ENCODE data around the gene PRORP.
"Not testable (repeated sequence)": the region's sequence is repeated elsewhere in the genome, so short reads cannot be mapped to it uniquely, and the experiment has no call there.

Gene PRORP

GRCh38 chr14:35138585-35138984 is 16.2 kb downstream of the PRORP start:
- DNase-seq (ENCODE audit: low read depth), result no peak

GRCh38 chr14:35140718-35141581 is 18.6 kb downstream of the PRORP start:
- no peak for DNase-seq (ENCODE audit: low read depth)

GRCh38 chr14:35144029-35144428 is 21.7 kb downstream of the PRORP start:
- DNase-seq (ENCODE audit: low read depth), result no peak

DNA sequence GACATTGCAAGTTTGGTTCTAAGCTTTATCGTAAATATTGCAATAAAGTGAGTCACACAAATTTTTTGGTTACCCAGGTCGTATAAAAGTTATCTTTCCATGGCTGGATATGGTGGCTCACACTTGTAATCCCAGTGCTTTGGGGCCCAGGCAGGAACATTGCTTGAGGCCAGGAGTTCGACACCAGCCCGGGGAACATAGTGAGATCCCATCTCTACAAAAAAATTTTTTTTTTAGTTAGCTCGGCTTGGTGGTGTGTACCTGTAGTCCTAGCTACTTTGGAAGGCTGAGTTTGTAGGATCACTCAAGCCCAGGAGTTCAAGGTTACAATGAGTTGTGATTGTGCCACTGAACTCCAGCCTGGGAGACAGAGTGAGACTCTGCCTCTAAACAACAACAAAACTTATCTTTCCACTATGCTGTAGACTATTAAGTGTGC is 24.4 kb downstream of the PRORP start:
- no peak for DNase-seq (ENCODE audit: low read depth)

- no peak for DNase-seq (ENCODE audit: low read depth)
Measured at GRCh38 chr14:35147186-35147585, 24.8 kb downstream of the PRORP start.

GRCh38 chr14:35147711-35148110 is 25.4 kb downstream of the PRORP start:
- DNase-seq (ENCODE audit: low read depth), result no peak

DNA sequence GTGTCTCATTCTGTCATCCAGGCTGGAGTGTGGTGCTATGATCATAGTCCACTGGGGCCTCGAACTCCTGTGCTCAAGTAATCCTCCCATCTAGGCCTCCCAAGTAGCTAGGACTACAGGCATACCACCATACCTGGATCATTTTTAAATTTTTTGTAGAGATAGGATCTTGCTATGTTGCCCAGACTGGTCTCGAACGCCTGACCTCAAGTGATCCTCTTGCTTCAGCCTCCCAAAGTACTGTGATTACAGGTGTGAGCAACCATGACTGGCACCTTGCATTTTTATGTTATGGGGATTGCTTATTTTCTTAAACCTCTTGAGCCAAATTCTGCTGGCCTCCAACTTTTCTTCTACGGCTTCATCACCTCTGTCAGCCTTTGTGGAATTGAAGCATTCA is 26.9 kb downstream of the PRORP start:
- no peak for DNase-seq (ENCODE audit: low read depth)

GRCh38 chr14:35152531-35152930 is 30.2 kb downstream of the PRORP start:
- DNase-seq (ENCODE audit: low read depth), result not testable (repeated sequence)

DNA sequence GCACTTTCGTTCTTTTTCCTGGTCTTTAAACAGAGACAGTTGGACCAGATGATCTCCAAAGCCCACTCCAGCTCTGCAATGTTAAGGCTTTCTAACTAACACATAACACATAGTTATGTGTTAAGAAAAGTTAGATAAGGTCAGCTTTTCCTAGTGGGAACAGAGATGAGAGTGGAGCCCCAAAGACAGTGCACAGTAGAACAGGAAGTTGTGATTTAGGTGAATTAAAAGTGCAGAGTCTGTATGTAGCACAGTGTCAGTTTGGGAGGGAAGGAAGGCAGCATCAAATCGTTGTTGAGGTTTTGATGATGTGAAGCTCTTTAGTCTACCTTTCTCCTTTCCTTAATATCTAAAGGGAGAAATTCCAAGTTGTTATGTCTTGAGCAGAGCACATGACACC is 31.7 kb downstream of the PRORP start:
- no peak for DNase-seq (ENCODE audit: low read depth)

GRCh38 chr14:35155962-35156361 is 33.6 kb downstream of the PRORP start:
- no peak for DNase-seq (ENCODE audit: low read depth)

GRCh38 chr14:35158491-35158890 is 36.1 kb downstream of the PRORP start:
- no peak for DNase-seq (ENCODE audit: low read depth)

- peak; percentile 18 for DNase-seq (ENCODE audit: low read depth)
Measured at GRCh38 chr14:35158951-35159653, 36.8 kb downstream of the PRORP start.

DNA sequence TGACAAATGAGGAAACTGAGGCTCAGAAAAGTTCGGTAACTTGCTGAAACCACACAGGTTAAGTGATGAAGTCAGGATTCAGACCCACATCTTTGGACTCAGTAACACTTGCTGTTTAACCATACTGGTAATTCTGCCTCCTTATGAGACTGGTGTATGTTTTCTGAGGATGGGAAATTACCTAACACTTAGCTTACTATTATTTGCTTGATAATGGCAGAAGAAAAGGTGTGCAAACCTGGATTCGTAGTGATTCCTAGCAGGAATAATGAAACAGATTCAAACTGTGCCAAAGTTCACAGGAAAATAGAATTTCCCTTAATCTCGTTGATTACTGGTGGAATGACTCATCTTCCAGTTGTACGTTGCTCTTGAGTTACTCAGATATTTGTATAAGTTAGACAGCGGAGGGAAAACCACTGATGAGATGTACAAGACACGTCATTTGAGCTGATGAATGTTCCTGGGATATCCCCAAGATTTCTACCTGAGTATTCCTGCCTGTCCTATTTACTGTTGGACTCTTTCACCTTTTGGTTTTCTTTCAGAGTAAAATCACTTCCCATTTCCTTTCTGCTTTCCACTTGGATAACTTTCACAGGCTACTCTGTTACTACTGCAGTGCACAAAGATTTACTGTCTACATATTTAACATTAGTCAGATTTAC is 37.5 kb downstream of the PRORP start:
- DNase-seq (ENCODE audit: low read depth), result peak; percentile 93

- DNase-seq (ENCODE audit: low read depth), result no peak
Measured at GRCh38 chr14:35161231-35161630, 38.9 kb downstream of the PRORP start.

GRCh38 chr14:35163384-35163783 is 41.0 kb downstream of the PRORP start:
- no peak for DNase-seq (ENCODE audit: low read depth)

DNA sequence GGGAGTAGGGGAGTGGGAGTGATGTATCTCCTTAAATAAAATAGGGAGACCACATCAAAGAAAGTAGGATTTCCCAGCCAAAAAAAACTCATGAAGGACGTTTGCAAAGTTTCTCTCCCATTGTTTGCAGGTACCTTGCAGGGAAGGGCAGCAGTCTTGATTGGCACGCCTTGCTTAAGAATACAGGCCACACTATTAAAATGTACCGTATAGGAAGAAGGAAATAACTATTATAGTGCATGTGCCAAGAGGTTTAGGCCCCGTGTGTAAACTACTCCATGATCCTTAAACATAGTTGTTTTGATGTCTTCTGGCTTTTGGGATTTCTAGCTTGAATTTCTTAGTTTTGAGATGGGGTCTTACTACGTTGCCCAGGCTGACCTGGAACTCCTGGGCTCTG is 42.5 kb downstream of the PRORP start:
- DNase-seq (ENCODE audit: low read depth), result no peak

DNA sequence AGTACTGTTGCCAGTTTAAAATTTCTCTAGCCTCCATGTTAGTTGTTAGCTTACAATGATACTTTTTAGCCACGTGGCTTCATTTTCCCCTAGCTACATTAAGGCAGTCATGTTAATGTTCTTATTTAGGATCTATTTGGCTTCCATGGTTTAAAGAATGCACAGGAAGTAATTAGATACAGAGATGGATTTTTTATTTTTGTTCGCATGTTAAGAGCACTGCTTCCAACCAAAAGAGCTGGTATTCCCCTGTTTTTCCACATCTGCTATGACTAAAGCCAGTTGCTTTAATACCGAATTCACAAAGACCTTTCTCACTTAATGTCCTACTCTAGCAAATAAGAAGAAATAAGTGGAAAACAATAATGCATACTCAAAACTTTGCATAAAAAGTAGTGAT is 45.1 kb downstream of the PRORP start:
- no peak for DNase-seq (ENCODE audit: low read depth)
